Left kidney (tissue), 2 donors: ENCODE results near the gene CARNS1. TPM values are rescaled to one million over a fixed set of nuclear protein-coding genes. Genes with fewer than 3 reads are reported as not detected.
"Not testable (repeated sequence)": the region's sequence is repeated elsewhere in the genome, so short reads cannot be mapped to it uniquely, and the experiment has no call there.

Experiments
- DNase-seq: peaks from one replicate; pipeline ENCODE4 v3.0.0-alpha.2; 2013
- polyA plus RNA-seq: library from polyadenylated mRNA; unstranded; fragments of 120-200 nt; gene quantifications from one replicate; pipeline ENCODE4 v1.2.1, GENCODE V29; 2013; ENCODE audit not compliant: insufficient read length

CARNS1 gene
- polyA plus RNA-seq, 1 donor = 4.4 TPM

- DNase-seq = not testable (repeated sequence)
Observed at GRCh38 chr11:67465530-67465929, 50.1 kb downstream of the CARNS1 start.

- no peak for DNase-seq
Observed at GRCh38 chr11:67466367-67466766, 50.9 kb downstream of the CARNS1 start.

GRCh38 chr11:67466962-67467771, 51.7 kb downstream of the CARNS1 start:
- DNase-seq = no peak

GRCh38 chr11:67468056-67468455, 52.6 kb downstream of the CARNS1 start:
- DNase-seq = no peak

GRCh38 chr11:67468456-67468758, 52.9 kb downstream of the CARNS1 start:
- DNase-seq = no peak

- peak; percentile 89 for DNase-seq
Observed at GRCh38 chr11:67468759-67469507, 53.5 kb downstream of the CARNS1 start, which contains the start of gene TMEM134. Gene TMEM134, minus strand, starts transcription at chr11:67469251. Its CDS starts 59 bp downstream, at chr11:67469192.

GRCh38 chr11:67469508-67469811, 54.0 kb downstream of the CARNS1 start:
- no peak for DNase-seq

- DNase-seq = no peak
Observed at GRCh38 chr11:67470337-67471002, 55.0 kb downstream of the CARNS1 start.

- no peak for DNase-seq
Observed at GRCh38 chr11:67472882-67473281, 57.4 kb downstream of the CARNS1 start.

Other genes with a start within 250 kb of the CARNS1 start
- gene GRK2, start 149.2 kb upstream of the CARNS1 start, polyA plus RNA-seq = 52.4 TPM
- 35.5 TPM for gene ANKRD13D, start 126.4 kb upstream of the CARNS1 start, polyA plus RNA-seq
- 22.8 TPM for gene SSH3, start 112.1 kb upstream of the CARNS1 start, polyA plus RNA-seq
- gene POLD4, start 62.1 kb upstream of the CARNS1 start, polyA plus RNA-seq = 25.2 TPM
- gene CLCF1, start 42.1 kb upstream of the CARNS1 start, polyA plus RNA-seq = 7.0 TPM
- 29.6 TPM for gene RAD9A, start 23.7 kb upstream of the CARNS1 start, polyA plus RNA-seq
- 154 TPM for gene PPP1CA, start 13.8 kb upstream of the CARNS1 start, polyA plus RNA-seq
- gene TBC1D10C, start 11.6 kb upstream of the CARNS1 start, polyA plus RNA-seq = 8.2 TPM
- gene RPS6KB2, start 12.8 kb downstream of the CARNS1 start, polyA plus RNA-seq = 40.4 TPM
- 2.6 TPM for gene PTPRCAP, start 22.0 kb downstream of the CARNS1 start, polyA plus RNA-seq
- gene CORO1B, start 27.8 kb downstream of the CARNS1 start, polyA plus RNA-seq = 55.3 TPM
- not detected for gene GPR152, start 37.1 kb downstream of the CARNS1 start, polyA plus RNA-seq
- gene CABP4, start 39.7 kb downstream of the CARNS1 start, polyA plus RNA-seq = 1.0 TPM
- 39.4 TPM for gene TMEM134, start 53.6 kb downstream of the CARNS1 start, polyA plus RNA-seq
- gene AIP, start 67.3 kb downstream of the CARNS1 start, polyA plus RNA-seq = 51.8 TPM
- 28.6 TPM for gene PITPNM1, start 89.7 kb downstream of the CARNS1 start, polyA plus RNA-seq
- gene CDK2AP2, start 92.5 kb downstream of the CARNS1 start, polyA plus RNA-seq = 32.8 TPM
- 0.35 TPM for gene CABP2, start 107.8 kb downstream of the CARNS1 start, polyA plus RNA-seq
- 672 TPM for gene GSTP1, start 168.1 kb downstream of the CARNS1 start, polyA plus RNA-seq
- gene NDUFV1, start 191.3 kb downstream of the CARNS1 start, polyA plus RNA-seq = 209 TPM
- gene NUDT8, start 214.3 kb downstream of the CARNS1 start, polyA plus RNA-seq = 3.8 TPM
- not detected for gene TBX10, start 224.1 kb downstream of the CARNS1 start, polyA plus RNA-seq
- gene ACY3, start 235.1 kb downstream of the CARNS1 start, polyA plus RNA-seq = 22.2 TPM